C4-2B (cell line): Measurements from ENCODE around the gene CAMKK2.

Experiments used
- CTCF ChIP-seq: fragments of 450-650 bp; conservative IDR thresholded peaks from 2 replicates; pipeline ENCODE4 v1.5.1; 2017; ENCODE audit warnings: mild to moderate bottlenecking
- ZFX ChIP-seq: fragments of 450-650 bp; IDR thresholded peaks from 2 replicates; pipeline ENCODE4 v1.6.1; 2017

DNA sequence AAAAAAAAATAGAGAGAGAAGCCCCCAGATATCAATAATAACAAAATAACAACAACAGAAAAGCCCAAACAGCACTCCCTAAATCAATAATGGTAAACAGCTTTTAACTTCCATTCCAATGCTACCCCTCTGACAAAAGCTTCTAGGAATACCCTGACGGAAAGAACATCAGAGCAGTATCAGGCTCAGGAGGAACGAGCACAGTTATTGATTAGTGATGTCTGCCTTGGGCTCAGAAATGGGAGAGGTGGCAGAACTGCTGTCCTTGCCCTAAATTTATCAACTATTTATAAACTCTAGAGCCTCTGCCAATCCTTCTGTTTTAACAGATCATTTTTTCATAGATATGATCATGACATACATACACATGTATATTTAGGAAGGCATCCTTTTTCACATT, 44.7 kb downstream of the CAMKK2 start:
- TF ChIP-seq CTCF (no peak), ZFX (no peak)
